ENCODE data around the gene GNG5. TPM values are rescaled to one million over a fixed set of nuclear protein-coding genes. Genes with fewer than 3 reads are reported as not detected.
"Not testable (repeated sequence)": the region's sequence is repeated elsewhere in the genome, so short reads cannot be mapped to it uniquely, and the experiment has no call there.

The GNG5 gene
- total and polyA plus RNA-seq, 8 donors = 19.8 to 80.8 (median 35.2) TPM

- H3K27me3 ChIP-seq = no peaks in the 10 kb centered on the region
- 88 to 99% methylated on average over 4 of the region's 4 CpGs for WGBS, 2 donors
- DNase-seq (no peak), FAIRE-seq (no peak), ATAC-seq (no peak)
- intact Hi-C loops (cut with DNase I) = no loop called here
- no peak overlapping the region for H3K27ac ChIP-seq
- H3K4me3 ChIP-seq = no peak overlapping the region
- H3K36me3 ChIP-seq = no peaks in the 10 kb centered on the region
- no peaks in the 10 kb centered on the region for H3K9me3 ChIP-seq
- peaks cover 0 to 8% (median 4%) of the 10 kb centered on the region in 3 donors for H3K4me1 ChIP-seq
- no peak for TF ChIP-seq CTCF (IDR thresholded peaks at IDR 0.05)
Measured at GRCh38 chr1:84509029-84509428, 2.6 kb upstream of the GNG5 start.

GRCh38 chr1:84508510-84508909, 2.1 kb upstream of the GNG5 start:
- DNase-seq = no peak
- no peaks in the 10 kb centered on the region for H3K36me3 ChIP-seq
- H3K27me3 ChIP-seq = no peaks in the 10 kb centered on the region
- TF ChIP-seq CTCF (IDR thresholded peaks at IDR 0.05) = no peak
- ATAC-seq = no peak
- H3K27ac ChIP-seq = no peak overlapping the region
- no peaks in the 10 kb centered on the region for H3K9me3 ChIP-seq
- intact Hi-C loops (cut with DNase I) = no loop called here
- no peak for FAIRE-seq
- H3K4me3 ChIP-seq = no peak overlapping the region
- peaks cover 2 to 13% (median 9%) of the 10 kb centered on the region in 3 donors for H3K4me1 ChIP-seq
- WGBS, 2 donors = 98 to 99% methylated on average over 1 of the region's 1 CpG

GRCh38 chr1:84507887-84508286, 1.5 kb upstream of the GNG5 start:
- 90 to 96% methylated on average over 14 of the region's 14 CpGs for WGBS, 2 donors
- not testable (repeated sequence) for ATAC-seq

GRCh38 chr1:84506729-84507453, 510 bp upstream of the GNG5 start:
- intact Hi-C loops (cut with DNase I) = no loop called here
- H3K4me1 ChIP-seq = peaks cover 15 to 26% (median 16%) of the 10 kb centered on the region in 3 donors
- FAIRE-seq = no peak
- ATAC-seq = no peak
- H3K27ac ChIP-seq = peak overlapping the region; percentile 96 to 99 (median 96)
- WGBS, 2 donors = 6 to 7% methylated on average over 26 of the region's 26 CpGs
- no peak for TF ChIP-seq CTCF (IDR thresholded peaks at IDR 0.05)
- no peaks in the 10 kb centered on the region for H3K36me3 ChIP-seq
- no peak for DNase-seq
- peak overlapping the region; percentile 40 to 91 (median 78) for H3K4me3 ChIP-seq
- H3K27me3 ChIP-seq = no peaks in the 10 kb centered on the region
- no peaks in the 10 kb centered on the region for H3K9me3 ChIP-seq

More at GRCh38 chr1:84507887-84508286, 1.5 kb upstream of the GNG5 start:
- FAIRE-seq; H3K9me3 ChIP-seq; DNase-seq; intact Hi-C loops (cut with DNase I); H3K27me3 ChIP-seq; H3K4me3 ChIP-seq; H3K36me3 ChIP-seq; H3K27ac ChIP-seq: not testable (repeated sequence)
- H3K4me1 ChIP-seq = peaks cover 9 to 20% (median 11%) of the 10 kb centered on the region in 3 donors

GRCh38 chr1:84505493-84506001, 834 bp downstream of the GNG5 start:
- ATAC-seq = peak; percentile 49 to 76 (median 66)
- H3K27ac ChIP-seq = peak overlapping the region; percentile 96 to 99 (median 96)
- no peak for FAIRE-seq
- TF ChIP-seq CTCF (IDR thresholded peaks at IDR 0.05) = no peak
- H3K9me3 ChIP-seq = no peaks in the 10 kb centered on the region
- H3K27me3 ChIP-seq = no peaks in the 10 kb centered on the region
- no peaks in the 10 kb centered on the region for H3K36me3 ChIP-seq
- H3K4me3 ChIP-seq = peak overlapping the region; percentile 40 to 91 (median 78)
- intact Hi-C loops (cut with DNase I) = no loop called here
- WGBS, 2 donors = 0% methylated on average over 22 to 47 of the region's 47 CpGs
- peak in 5 of 6 donors; percentile 46 to 78 (median 66) for DNase-seq
- peaks cover 15 to 34% (median 16%) of the 10 kb centered on the region in 3 donors for H3K4me1 ChIP-seq
